Renal cortex interstitium (tissue), 11 donors: ENCODE measurements around the gene GPX4. TPM values are rescaled to one million over a fixed set of nuclear protein-coding genes. Genes with fewer than 3 reads are reported as not detected.
"Not testable (repeated sequence)": the region's sequence is repeated elsewhere in the genome, so short reads cannot be mapped to it uniquely, and the experiment has no call there.

Experiments
- DNase-seq, 11 donors: peaks; one replicate each; pipeline ENCODE4 v3.0.0-alpha.2; 2013; ENCODE audit warnings: low read depth in 9 of 11, low spot score in 4 of 11; ENCODE audit errors: extremely low read depth in 1 of 11
- polyA plus RNA-seq, 3 donors: library from polyadenylated mRNA; unstranded; fragments of 120-200 nt; gene quantifications; one replicate each; pipeline ENCODE4 v1.2.1, GENCODE V29; 2013; ENCODE audit not compliant: insufficient read length in 3 of 3

GPX4 gene
- polyA plus RNA-seq, 3 donors: 237 to 269 (median 243) TPM

GRCh38 chr19:1121395-1121794 is 17.6 kb downstream of the GPX4 start:
- DNase-seq: no peak

GRCh38 chr19:1122021-1122971 is 18.5 kb downstream of the GPX4 start:
- no peak for DNase-seq

- no peak for DNase-seq
Measured at GRCh38 chr19:1122972-1123363, 19.2 kb downstream of the GPX4 start.

GRCh38 chr19:1123381-1123780 is 19.6 kb downstream of the GPX4 start:
- DNase-seq: no peak

GRCh38 chr19:1123885-1124677 is 20.3 kb downstream of the GPX4 start:
- no peak for DNase-seq

- no peak for DNase-seq
Measured at GRCh38 chr19:1125601-1126467, 22.0 kb downstream of the GPX4 start.

GRCh38 chr19:1126984-1127760 is 23.4 kb downstream of the GPX4 start:
- DNase-seq: no peak

- DNase-seq: no peak
Measured at GRCh38 chr19:1128106-1128505, 24.3 kb downstream of the GPX4 start.

- DNase-seq: not testable (repeated sequence)
Measured at GRCh38 chr19:1129084-1129483, 25.3 kb downstream of the GPX4 start.

- no peak for DNase-seq
Measured at GRCh38 chr19:1129535-1129934, 25.7 kb downstream of the GPX4 start.

- DNase-seq: no peak
Measured at GRCh38 chr19:1130771-1131717, 27.2 kb downstream of the GPX4 start.

GRCh38 chr19:1131718-1132551 is 28.1 kb downstream of the GPX4 start:
- peak in 8 of 11 donors; percentile 23 to 77 (median 66) for DNase-seq

- DNase-seq: no peak
Measured at GRCh38 chr19:1132552-1133383, 29.0 kb downstream of the GPX4 start.

GRCh38 chr19:1133471-1133929 is 29.7 kb downstream of the GPX4 start:
- no peak for DNase-seq

- no peak for DNase-seq
Measured at GRCh38 chr19:1134431-1134830, 30.6 kb downstream of the GPX4 start.

GRCh38 chr19:1135454-1135853 is 31.7 kb downstream of the GPX4 start:
- no peak for DNase-seq
